DND-41 (cell line): Measurements from ENCODE around the gene ZNF333.

ENCODE experiments used
- ATAC-seq: fragments of 200-7000 bp; cut with Tn5 transposase; 3 replicates; pipeline ENCODE4 v1.9.1; 2021; ENCODE audit warnings: low read depth; ENCODE audit not compliant: insufficient read depth
- DNase-seq: peaks from one replicate; pipeline ENCODE4 v3.0.0-alpha.2; 2020
- H2AFZ ChIP-seq: 2 replicates; pipeline ENCODE4 v1.6.0; 2012; ENCODE audit warnings: low read depth, low read length
- H3K27ac ChIP-seq: 2 replicates; pipeline ENCODE4 v1.5.1; 2012; ENCODE audit warnings: low read length, inconsistent platforms
- H3K27me3 ChIP-seq: fragments of 200-600 bp; sonication (generic); 2 replicates; pipeline ENCODE4 v1.6.0; 2012; ENCODE audit warnings: low read length, mild to moderate bottlenecking, inconsistent platforms; ENCODE audit not compliant: insufficient read depth, poor library complexity
- H3K36me3 ChIP-seq: 2 replicates; pipeline ENCODE4 v1.5.1; 2012; ENCODE audit warnings: low read length, inconsistent platforms; ENCODE audit not compliant: insufficient read depth
- H3K4me1 ChIP-seq: 2 replicates; pipeline ENCODE4 v1.5.1; 2012; ENCODE audit warnings: mild to moderate bottlenecking, low read length; ENCODE audit not compliant: insufficient read depth
- H3K4me2 ChIP-seq: 2 replicates; pipeline ENCODE4 v1.6.0; 2012; ENCODE audit warnings: mild to moderate bottlenecking, moderate library complexity, low read length, inconsistent platforms; ENCODE audit not compliant: insufficient read depth
- H3K4me3 ChIP-seq, 2 experiments: fragments of 200-600 bp in 1 of 2; shearing (Covaris generic) in 1 of 2; 2 replicates each; pipeline ENCODE4 v1.5.1; 2012 to 2016; ENCODE audit warnings: inconsistent platforms in 2 of 2, low read length in 2 of 2, mild to moderate bottlenecking in 2 of 2, low read depth in 1 of 2, moderate library complexity in 1 of 2
- H3K79me2 ChIP-seq: 2 replicates; pipeline ENCODE4 v1.6.0; 2012; ENCODE audit warnings: low read length, inconsistent platforms; ENCODE audit not compliant: insufficient read depth
- H3K9ac ChIP-seq: 2 replicates; pipeline ENCODE4 v1.6.0; 2012; ENCODE audit warnings: low read depth, mild to moderate bottlenecking, inconsistent platforms, low read length, moderate library complexity
- H3K9me3 ChIP-seq: 2 replicates; pipeline ENCODE4 v1.5.1; 2012; ENCODE audit warnings: low read length, moderate library complexity, mild to moderate bottlenecking, inconsistent platforms; ENCODE audit not compliant: insufficient read depth, severe bottlenecking
- H4K20me1 ChIP-seq: 2 replicates; pipeline ENCODE4 v1.6.0; 2012; ENCODE audit warnings: low read length; ENCODE audit not compliant: insufficient read depth
- CTCF ChIP-seq: IDR thresholded peaks from 2 replicates; pipeline ENCODE4 v1.5.1; 2012; ENCODE audit warnings: borderline replicate concordance, low read length, moderate library complexity, mild to moderate bottlenecking; ENCODE audit not compliant: poor library complexity, severe bottlenecking; ENCODE audit errors: extremely low read depth
- EZH2 ChIP-seq: IDR thresholded peaks from 3 replicates; pipeline ENCODE4 v1.6.1; 2012; ENCODE audit warnings: borderline replicate concordance, low read depth, mild to moderate bottlenecking, moderate library complexity, low read length, inconsistent platforms; ENCODE audit not compliant: severe bottlenecking

The ZNF333 gene

GRCh38 chr19:14695471-14695870 lies 5.6 kb downstream of the ZNF333 start:
- Histone ChIP-seq H3K9me3 (no peaks in the 10 kb centered on the region), H3K9ac (no peak overlapping the region), H3K4me2 (no peak overlapping the region), H3K4me1 (peaks cover 18% of the 10 kb centered on the region), H3K36me3 (peaks cover 53% of the 10 kb centered on the region), H3K4me3 (no peak overlapping the region), H4K20me1 (no peaks in the 10 kb centered on the region), H3K79me2 (peaks cover 28% of the 10 kb centered on the region), H3K27ac (no peak overlapping the region), H2AFZ (no peak overlapping the region), H3K27me3 (no peaks in the 10 kb centered on the region)
- no peak for ATAC-seq
- no peak for DNase-seq
- TF ChIP-seq EZH2 (no peak), CTCF (no peak)

- no peak overlapping the region for H2AFZ ChIP-seq
- peaks cover 84% of the 10 kb centered on the region for H3K36me3 ChIP-seq
- ATAC-seq (no peak), DNase-seq (no peak)
- TF ChIP-seq CTCF (no peak), EZH2 (no peak)
- H4K20me1 ChIP-seq, result no peaks in the 10 kb centered on the region
- no peak overlapping the region for H3K27ac ChIP-seq
- H3K4me3 ChIP-seq, result no peak overlapping the region
- H3K9ac ChIP-seq, result no peak overlapping the region
- H3K4me2 ChIP-seq, result no peak overlapping the region
- no peaks in the 10 kb centered on the region for H3K9me3 ChIP-seq
- no peaks in the 10 kb centered on the region for H3K27me3 ChIP-seq
- no peaks in the 10 kb centered on the region for H3K4me1 ChIP-seq
- no peaks in the 10 kb centered on the region for H3K79me2 ChIP-seq
These were observed 9.8 kb downstream of the ZNF333 start for GRCh38 chr19:14699641-14700040.

GRCh38 chr19:14700711-14701375 lies 11.0 kb downstream of the ZNF333 start:
- Histone ChIP-seq H3K9me3 (no peaks in the 10 kb centered on the region), H3K4me1 (no peaks in the 10 kb centered on the region), H3K27me3 (no peaks in the 10 kb centered on the region), H3K9ac (no peak overlapping the region), H3K4me3 (no peak overlapping the region), H2AFZ (no peak overlapping the region), H3K27ac (no peak overlapping the region), H4K20me1 (no peaks in the 10 kb centered on the region), H3K4me2 (no peak overlapping the region), H3K36me3 (peaks cover 84% of the 10 kb centered on the region), H3K79me2 (no peaks in the 10 kb centered on the region)
- TF ChIP-seq EZH2, result no peak
- no peak for TF ChIP-seq CTCF
- ATAC-seq (no peak), DNase-seq (no peak)
